Stimulated activated CD4-positive, alpha-beta T cell treated with anti-CD3 and anti-CD28 coated beads, Interleukin-1b, Interleukin-23, amount 100 ng/mL, for 48 hours (primary cell): ENCODE measurements around the gene GDPD4.
A peak's percentile ranks its signal among the peaks of the same experiment; 100 is the strongest.

Source experiments
- DNase-seq: peaks from one replicate; pipeline ENCODE4 v3.0.0-alpha.2; 2020

The GDPD4 gene

DNA sequence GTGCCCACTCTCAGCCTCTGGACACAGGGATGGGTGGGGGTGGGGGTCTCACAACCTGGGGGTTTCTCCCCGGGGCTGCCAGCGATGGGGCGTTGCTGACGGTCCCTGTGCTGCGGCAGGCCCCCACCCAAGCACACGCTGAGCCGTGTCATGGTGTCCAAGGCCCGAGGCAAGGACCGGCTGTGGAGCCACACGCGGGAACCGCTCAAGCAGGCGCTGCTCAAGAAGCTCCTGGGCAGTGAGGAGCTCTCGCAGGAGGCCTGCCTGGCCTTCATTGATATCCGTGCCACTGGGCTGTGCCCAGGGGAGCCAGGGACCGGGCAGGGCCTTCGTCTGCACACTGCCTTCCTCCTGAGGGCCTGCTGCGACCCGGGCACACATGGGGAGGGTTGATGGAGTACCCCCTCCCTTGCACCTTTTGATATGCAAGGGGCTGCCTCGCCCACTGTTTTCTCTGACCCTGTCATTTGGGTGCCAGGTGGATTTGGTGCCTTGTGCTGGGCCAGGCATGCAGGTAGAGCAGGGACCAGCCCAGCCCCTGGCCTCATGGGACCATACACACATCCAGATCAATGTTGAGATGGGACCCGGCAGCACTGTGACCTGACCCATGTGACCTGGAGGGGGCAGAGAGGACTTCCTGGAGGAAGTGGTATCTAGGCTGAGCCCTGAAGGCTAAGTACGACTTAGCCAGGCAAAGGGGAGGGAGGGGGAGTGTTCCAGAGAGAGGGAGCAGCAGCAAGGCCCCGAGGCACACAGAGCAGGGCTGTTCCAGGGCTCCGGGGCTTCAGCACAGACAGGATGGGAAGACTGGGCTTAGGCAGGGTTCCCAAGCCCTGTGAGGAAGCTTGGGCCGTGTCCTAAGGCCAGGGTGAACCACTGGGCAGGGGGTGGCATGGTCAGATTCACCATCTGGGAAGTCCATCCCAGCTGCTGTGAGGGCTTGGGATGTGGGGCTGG is 98.3 kb downstream of the GDPD4 start:
- no peak for DNase-seq

DNA sequence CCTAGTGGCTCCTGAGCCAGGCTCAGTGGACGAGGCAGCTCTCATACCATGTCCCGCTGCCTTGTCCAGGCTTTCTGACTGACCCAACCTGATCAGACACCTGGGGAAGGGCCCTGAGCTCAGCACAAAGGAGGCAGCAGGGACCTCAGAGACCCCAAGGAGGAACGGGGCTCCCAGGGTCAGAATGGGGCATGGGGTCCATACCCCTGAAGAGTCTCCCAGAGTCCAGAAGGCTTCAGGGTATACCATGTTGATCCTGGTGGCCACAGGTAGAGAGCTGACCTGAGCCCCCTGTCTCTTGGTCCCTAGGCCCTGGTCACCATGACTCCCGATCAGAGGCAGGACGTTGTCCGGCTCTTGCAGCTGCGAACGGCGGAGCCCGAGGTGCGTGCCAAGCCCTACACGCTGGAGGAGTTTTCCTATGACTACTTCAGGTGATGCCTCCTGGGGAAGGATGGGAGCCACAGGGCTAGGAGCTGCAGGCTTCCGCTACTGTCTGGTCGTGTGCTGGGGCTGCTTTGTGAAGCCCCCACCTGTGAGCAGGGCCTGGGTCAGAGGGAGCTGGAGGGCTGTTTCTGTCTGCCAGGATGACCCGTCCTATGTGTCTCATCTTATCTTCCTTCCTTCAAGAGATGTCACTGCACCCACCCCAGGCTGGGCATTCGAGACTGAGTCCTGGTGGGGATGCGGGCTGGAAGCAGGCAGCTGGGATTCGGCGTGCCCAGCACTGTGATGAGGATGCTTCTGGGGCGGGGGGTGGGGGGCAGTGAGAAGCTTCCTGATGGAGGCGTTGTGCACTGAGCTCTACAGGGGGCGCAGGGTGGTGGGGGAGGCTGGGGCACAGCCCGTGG is 99.3 kb downstream of the GDPD4 start:
- no peak for DNase-seq

DNA sequence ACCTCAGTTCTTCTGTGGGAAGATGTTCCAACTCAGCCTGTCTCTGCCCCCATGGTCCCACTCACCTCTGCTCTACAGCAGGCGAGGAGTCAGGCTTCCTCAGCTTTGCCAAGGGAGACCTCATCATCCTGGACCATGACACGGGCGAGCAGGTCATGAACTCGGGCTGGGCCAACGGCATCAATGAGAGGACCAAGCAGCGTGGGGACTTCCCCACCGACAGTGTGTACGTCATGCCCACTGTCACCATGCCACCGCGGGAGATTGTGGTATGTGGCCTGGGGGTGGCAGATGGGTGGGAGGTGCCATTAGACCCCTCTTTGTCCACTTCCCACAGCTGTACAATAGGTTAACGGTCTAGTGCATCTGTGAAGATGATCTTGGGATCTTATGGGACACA is 100.1 kb downstream of the GDPD4 start:
- no peak for DNase-seq

DNA sequence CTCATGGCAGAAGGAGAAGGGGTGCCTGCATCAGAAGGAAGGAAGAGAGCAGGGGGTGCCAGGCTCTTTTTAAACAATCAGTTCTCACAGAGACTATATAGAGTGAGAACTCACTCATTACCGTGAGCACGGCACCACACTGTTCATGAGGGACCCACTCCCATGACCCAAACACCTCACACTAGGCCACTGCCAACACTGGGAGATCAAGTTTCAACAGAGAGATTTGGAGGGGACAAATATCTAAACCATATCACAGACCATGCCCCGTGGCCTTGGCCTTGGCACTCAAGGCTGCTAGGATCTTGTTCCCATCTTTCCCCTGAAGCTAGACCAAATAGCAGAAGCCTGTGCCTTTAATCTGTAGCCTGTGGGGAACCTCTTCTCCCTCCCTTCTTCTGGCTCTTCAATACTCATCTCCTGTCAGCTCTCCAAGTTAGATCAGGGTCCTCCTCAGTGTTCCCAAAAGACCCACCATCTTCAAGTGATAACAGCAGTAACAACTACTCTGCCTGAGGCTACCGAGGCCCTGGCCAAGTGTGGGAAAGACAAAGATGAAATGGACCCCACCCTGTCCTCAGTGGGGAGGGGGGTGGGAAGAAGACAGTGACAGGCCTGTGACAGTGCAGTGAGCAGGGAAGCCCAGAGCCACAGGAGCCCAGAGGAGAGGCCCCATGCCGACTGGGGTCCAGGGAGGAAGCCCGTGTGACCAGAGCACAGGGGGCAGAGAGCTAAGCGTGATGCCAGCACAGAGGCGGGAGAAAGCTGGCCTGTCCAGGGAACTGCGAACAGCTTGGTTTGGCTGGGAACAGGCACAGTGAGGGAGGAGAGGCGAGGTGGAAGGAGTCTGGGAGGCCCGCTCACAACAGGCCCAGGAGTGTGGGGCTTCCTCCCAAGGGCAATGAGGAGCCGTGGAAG is 100.9 kb downstream of the GDPD4 start:
- DNase-seq, result no peak

DNA sequence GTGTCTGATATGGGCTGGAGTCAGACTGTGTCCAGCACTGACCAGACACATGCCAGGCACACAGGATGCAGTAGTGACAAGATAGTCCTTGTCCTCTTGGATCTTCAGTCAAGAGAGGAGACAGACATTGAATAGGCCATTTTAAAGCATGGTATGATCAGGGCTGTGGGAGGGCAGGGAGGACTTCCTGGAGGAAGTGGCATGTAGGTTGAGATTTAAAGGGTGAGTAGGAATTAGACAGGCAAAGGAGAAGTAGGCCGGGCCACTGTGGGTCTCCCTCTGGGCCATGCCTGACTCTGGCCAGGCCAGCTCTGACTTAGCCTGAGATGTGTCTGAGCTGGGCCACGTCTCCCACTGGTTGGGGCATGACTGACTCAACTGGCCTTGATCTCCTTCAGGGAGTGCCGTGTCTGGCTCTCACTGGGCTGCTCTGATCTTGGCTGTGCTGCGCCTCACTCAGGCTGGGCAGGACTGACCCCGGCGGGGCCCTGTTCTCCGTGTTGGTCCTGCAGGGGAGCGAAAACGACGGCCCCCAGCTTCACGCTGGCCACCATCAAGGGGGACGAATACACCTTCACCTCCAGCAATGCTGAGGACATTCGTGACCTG is 102.2 kb downstream of the GDPD4 start:
- no peak for DNase-seq

DNA sequence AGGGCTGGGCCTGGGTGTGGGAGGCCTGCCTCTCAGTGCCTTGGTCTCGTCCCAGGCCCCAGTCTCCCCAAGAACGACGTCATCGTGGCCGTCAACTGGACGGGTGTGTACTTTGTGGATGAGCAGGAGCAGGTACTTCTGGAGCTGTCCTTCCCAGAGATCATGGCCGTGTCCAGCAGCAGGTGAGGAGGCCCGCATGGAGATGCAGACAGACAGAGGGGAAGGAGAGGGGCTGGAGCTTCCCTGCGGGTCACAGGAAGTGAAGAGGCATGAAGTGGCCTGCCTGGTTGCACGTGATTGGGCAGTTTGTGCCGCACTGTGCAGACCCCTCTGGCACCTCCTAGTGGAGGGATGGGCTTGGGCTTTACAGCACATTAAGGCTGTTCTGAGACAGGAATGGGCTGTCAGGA is 103.0 kb downstream of the GDPD4 start:
- DNase-seq, result peak; percentile 25

DNA sequence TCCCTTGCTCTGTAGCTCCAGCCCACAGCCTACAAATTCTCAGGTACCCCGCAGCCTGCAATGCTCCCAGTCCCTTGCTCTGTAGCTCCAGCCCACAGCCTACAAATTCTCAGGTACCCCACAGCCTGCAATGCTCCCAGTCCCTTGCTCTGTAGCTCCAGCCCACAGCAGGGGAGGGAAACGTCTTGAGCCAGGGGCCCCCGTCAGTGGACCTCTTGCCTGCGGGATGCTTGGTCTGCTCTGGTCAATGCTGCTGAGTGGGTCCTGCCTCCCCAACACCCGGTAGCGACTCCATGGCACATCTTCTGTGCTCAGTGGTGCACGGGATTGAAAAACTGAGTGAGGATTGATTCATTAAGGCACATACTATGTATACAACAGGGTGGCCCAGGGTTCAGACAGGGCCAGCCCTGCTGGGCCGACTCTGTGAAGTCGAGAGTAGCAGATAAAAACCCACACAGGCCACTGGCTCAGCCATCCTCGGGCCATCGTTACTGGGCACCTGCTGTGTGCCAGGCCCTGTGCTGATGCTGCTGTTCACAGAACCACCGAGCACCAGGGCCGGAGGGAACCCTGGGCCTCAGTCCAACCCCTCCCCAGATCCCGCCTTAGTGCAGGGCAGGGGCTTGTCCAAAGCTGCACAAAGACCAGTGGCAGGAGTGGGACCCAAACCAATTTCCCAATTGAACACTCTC is 103.7 kb downstream of the GDPD4 start:
- DNase-seq, result no peak

DNA sequence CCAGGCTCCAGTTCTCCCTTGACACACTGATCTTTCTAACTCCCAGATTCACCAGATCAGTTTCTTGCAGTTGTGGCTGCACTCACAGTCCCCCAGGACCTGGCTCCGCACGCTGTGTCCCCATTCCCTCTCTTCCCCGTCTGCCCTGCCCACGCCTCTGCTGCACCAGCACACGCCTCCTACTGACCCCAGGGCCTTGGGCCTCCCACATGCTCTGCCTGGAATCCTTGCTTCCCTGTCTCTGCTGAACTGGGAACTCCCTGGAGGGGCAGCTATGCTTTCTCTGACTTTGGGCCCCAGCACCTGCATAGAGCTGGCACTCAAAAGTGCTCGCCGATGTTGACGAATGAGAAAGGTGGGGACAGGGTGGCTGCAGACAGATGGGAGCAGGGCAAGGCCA is 104.5 kb downstream of the GDPD4 start:
- no peak for DNase-seq

DNA sequence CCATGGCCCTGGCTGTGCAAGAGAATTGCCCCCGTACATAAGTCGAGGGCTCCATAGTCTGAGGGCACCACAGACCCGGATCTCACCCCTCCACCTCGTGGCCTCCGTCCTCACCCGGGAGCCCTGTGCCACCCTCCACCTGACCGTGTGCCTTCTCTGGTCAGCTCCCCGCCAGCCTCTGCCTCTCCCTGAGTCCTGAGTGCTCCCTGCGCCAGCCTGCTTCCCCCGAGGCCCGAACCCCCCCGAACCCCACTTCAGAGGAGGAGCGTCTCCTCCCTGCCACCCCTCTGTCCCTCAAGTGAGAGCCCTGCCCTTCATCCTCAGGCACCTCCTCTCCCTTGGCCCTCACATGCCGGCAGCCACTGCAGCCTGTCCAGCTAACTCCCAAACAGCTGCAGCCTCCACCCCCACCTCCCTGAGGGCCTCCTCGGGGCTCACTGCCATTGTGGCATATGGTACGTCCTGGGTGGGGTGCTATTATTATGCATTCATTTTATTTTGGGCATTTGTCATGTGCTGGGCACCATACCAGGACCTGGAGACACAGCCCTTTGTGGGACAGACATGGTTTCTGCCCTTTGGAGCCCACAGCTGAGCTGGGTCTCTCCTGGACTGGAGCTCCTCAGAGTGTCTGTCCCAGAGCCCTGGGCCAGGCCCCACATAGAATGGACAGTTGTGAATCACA is 106.3 kb downstream of the GDPD4 start:
- no peak for DNase-seq

DNA sequence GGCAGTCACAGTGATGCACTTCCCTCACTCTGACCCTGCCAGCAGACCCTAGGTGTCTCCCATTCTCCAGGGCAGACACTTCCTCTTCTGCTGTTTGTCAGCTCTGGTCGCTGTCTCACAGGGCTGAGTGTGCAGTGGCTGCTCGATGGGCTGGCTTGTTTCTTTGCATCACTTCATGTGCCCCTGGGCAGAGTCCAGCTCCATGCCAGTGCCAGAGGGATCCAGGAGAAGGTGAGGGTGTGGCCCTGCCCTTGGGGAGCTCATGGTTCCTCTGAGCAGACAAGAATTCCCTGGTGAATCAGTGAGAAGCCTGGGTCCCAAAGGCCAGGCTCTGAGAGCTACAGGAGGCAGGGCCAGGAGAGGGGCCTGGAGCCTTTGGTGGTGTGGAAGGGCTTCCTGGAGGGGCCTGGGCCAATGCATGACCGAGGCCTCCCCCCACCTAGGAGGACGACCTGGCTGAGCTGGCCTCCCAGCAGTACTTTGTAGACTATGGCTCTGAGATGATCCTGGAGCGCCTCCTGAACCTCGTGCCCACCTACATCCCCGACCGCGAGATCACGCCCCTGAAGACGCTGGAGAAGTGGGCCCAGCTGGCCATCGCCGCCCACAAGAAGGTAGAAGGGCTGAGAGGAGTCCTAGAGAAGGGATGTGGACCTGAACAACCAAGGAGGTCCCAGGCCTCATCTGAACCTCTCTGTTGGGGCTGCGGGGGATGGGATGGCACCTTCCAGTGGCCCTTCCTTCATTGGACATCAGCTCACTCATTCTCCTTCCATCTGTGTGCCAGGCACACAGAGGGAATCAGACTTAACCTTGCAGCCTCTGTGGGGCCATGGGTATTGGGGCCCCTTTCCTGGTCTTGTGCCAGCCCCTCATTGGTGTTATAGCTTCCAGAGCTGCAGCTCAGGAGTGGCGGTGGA is 107.3 kb downstream of the GDPD4 start:
- DNase-seq, result no peak

DNA sequence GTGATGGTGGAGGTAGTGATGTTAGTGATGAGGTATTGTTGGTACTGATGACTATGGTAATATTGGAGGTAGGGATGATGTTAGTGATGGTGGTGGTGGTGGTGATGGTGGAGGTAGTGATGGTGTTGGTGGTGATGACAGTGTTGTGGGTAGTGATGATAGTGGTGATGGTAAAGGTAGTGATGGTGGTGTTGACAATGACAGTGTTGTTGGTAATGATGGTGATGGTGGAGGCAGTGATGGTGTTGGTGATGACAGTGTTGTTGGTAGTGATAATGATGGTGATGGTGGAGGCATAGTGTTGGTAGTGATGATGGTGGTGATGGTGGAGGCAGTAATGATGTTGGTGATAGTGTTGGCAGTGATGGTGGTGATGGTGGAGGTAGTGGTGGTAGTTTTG is 108.3 kb downstream of the GDPD4 start:
- no peak for DNase-seq

DNA sequence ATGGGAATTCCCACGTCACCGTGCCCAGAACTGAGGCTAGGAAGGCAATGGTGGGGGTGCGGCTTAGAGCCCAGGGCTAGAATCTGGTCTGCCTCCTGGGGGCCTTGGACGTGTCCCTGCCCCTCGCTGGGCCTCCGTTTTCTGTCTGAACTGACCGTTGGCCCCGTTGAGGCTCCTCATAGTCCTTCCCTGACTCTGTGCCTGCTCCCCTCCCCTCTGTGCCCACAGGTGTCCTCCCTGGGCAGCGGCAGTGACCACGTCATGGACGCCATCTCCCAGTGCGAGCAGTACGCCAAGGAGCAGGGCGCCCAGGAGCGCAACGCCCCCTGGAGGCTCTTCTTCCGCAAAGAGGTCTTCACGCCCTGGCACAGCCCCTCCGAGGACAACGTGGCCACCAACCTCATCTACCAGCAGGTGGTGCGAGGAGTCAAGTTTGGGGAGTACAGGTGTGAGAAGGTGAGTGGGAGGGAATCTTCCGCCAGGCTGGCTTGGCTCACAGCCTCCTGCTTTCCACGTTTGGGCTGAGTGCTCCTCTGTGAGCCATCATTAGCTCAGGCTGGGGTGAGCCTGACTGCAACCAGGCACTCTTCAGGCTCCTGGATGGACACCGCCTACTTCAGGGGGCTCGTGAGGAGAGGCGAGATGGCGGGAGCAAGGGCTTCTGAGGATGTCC is 109.5 kb downstream of the GDPD4 start:
- peak; percentile 72 for DNase-seq

DNA sequence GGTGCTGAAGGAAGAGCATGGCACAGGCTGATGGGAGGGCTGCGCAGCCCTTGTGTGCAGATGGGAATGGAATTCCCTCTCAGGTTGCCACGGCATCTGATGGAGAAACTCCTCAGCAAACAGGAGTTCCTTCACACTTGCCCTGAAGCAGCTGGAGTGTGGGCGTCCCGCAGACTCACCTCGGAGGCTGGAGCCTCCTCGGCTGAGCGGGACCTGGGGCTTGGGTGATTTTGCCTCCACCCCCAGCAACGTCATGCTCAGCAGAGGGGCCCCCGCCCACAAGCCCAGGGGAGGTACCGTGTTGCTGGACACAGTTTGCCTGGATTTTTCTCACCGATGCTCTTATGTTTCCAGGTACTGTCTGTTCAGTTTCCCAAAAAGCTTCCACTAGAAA is 110.1 kb downstream of the GDPD4 start:
- no peak for DNase-seq

DNA sequence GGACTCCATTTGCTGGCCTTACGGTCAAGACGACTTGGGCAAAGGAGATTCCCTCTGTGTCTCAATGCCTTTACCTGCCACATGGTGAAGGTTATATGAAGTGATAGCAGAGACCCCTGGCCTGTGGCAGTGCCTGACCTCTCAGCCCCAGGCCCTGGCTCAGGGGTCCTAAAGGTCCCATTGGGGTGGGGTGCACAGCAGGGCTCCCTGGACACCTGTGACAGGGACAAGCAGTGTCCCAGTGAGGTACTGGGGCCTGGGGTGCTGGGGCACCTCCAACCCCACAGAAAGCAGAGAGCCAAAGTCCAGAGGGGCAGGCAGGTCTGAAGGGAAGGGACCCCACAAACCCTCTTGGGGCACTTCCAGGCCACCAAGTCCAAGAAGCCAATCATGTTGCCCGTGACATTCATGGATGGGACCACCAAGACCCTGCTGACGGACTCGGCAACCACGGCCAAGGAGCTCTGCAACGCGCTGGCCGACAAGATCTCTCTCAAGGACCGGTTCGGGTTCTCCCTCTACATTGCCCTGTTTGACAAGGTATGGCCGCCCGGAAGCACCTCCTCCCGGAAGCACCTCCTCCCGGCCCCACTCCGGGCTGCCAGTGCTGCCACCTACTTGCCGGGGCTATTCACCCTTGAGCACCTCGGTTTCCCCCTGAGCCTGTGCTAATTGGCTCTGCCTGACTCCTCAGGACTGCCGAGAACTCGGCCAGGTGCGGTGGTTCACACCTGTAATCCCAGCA is 111.0 kb downstream of the GDPD4 start:
- DNase-seq, result no peak

DNA sequence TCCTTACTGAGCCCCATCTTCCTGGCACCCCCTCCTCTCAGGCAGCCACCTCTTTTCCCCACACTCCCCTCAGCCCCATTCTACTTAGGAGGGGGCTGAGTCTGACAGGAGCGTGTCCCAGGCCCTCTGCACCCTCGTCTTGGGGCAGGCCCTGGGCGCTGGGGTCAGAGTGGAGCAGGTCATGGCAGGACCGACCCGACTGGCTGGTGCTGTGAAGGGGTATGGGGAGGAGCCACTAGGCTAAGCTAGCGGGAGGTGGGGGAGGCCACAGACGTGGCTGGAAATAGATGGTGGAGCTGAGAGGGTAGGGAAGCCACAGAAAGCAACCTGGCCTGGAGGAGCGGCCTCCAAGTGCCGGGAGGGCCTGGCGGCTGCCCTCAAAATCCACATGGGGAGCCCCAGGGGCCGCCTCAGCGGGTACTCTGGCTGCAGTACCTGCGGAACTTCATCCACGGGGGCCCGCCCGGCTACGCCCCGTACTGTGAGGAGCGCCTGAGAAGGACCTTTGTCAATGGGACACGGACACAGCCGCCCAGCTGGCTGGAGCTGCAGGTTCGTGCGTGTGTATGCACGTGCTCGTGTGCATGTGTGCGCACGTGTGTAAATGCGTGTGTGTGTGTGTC is 111.8 kb downstream of the GDPD4 start:
- DNase-seq, result no peak

DNA sequence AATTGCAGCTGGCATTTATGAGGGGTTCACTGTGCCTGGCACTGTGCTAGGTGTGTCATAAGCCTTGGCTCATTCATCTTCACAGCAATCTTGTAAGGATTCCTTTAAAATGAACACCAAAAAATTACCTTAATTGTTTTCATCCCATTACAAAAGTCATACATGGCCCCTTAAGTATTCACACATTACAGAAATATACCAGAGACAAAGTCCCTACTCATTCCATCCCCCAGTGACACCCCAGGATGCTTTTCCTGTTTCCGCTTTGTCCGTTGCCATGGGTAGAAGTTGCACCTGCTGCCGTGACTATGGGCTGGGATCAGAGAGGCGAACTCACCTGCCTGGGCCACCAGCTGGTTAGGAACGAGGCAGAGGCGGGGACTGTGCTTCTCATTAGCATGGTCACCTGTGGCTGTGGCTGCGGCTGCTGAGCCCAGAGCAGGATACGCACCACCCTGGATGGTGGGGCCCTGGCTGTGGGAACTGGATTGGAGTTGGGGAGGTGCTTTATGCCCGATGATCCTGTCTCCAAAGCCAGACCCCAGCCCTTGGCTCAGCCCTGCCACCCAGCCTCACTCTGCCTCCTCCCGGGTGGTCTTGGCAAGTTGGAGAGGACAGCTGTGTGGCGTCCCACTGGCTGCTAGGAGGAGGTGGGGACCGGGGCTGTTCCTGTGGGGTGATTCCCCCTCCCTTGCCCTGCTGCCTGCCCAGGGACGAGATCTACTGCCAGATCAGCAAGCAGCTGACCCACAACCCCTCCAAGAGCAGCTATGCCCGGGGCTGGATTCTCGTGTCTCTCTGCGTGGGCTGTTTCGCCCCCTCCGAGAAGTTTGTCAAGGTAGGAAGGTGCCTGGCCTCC is 112.6 kb downstream of the GDPD4 start:
- DNase-seq, result no peak
